GM18907 (cell line): Measurements from ENCODE around the gene HSD3B7.
A peak's percentile ranks its signal among the peaks of the same experiment; 100 is the strongest.
"Not testable (repeated sequence)": the region's sequence is repeated elsewhere in the genome, so short reads cannot be mapped to it uniquely, and the experiment has no call there.

Source experiments
- ATAC-seq: cut with Tn5 transposase; IDR thresholded peaks from one replicate; pipeline ENCODE4 v1.9.1; 2021; ENCODE audit warnings: mild to moderate bottlenecking, moderate library complexity; ENCODE audit not compliant: unreplicated experiment

The HSD3B7 gene

DNA sequence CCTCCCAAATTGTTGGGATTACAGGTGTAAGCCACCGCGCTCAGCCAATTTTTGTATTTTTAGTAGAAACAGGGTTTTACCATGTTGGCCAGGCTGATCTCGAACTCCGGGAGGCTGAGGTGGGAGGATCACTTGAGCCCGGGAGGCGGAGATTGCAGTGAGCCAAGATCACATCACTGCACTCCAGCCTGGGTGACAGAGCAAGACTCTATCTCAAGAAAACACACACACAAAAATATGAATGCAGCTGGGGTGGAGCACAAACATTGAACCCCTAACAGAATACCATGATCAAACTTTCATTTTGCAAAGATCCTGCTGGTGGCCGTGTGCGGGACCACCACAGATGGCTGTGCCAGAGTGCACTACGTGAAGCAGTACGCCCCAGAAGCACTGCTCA is 32.7 kb downstream of the HSD3B7 start:
- not testable (repeated sequence) for ATAC-seq

DNA sequence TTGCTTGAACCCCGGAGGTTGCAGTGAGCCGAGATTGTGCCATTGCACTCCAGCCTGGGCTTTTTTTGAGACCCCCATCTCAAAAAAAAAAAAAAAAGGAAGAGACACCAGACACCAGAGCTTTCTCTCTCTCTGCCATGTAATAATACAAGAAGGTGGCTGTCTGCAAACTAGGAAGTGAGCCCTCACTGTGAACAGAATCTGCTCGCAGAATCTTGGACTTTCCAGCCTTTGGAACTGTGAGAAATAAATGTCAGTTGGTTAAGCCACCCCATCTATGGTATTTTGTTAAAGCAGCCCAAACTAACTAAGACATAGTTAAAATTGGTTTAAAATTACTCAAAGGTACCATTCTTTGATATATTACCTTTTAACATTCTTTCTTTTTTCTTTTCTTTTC is 35.5 kb downstream of the HSD3B7 start:
- ATAC-seq, result no peak

DNA sequence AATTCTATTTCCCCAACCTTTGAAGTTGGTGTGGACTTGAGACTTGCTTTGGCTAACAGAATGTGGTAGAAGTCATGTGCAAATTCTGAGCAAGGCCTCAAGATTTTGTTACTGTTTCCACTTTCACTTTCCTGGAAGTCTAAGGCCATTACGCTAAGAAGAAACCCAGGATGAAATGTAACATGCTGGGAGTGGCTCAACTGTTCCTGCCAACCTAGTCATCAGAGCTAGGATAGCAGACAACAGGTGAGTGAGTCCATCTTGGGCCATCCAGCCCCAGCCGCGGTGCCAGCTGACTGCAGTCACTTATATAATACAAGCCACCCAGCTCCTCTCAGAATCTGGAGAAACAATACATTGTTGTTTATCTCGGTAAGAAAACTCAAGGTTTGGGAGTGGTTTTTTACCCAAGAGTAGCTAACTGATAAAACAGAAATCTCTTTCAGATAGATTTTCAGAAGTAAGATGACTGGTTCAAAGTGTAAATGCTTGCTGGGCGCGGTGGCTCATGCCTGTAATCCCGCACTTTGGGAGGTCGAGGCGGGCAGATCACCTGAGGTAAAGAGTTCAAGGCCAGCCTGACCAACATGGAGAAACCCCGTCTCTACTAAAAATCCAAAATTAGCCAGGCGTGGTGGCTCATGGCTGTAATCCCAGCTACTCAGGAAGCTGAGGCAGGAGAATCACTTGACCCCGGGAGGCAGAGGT is 37.7 kb downstream of the HSD3B7 start:
- no peak for ATAC-seq

DNA sequence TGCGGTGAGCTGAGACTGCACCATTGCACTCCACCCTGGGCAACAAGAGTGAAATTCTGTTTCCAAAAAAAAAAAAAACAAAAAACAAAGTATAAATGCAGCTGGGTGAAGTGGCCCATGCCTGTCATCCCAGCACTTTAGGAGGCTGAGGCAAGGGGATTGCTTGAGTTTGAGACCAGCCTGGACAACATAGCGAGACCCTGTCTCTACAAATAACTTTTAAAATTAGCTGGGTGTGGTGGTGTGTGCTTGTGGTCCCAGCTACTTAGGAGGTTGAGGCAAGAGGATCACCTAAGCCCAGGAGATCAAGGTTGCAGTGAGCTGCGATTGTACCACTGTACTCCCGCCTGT is 38.2 kb downstream of the HSD3B7 start:
- no peak for ATAC-seq

- no peak for ATAC-seq
These were observed 38.7 kb downstream of the HSD3B7 start for GRCh38 chr16:31023627-31024226.

DNA sequence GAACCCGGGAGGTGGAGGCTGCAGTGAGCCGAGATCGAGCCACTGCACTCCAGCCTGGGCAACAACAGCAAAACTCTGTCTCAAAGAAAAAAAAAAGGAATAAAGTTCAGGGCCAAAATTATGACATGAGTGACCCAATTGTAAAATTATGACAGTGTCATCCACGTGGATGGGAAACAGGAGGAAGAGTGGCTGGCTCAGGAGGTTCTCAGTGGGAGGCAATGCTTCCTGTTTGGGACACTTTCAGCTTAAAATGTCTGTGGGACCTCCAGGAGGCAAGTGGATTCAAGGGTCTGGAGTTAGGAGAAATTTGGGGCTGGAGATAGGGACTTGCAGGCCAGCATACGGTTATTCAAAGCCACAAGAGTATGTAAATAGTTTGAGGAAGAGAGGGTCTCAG is 40.3 kb downstream of the HSD3B7 start:
- no peak for ATAC-seq

GRCh38 chr16:31029272-31029671 is 44.3 kb downstream of the HSD3B7 start:
- no peak for ATAC-seq

DNA sequence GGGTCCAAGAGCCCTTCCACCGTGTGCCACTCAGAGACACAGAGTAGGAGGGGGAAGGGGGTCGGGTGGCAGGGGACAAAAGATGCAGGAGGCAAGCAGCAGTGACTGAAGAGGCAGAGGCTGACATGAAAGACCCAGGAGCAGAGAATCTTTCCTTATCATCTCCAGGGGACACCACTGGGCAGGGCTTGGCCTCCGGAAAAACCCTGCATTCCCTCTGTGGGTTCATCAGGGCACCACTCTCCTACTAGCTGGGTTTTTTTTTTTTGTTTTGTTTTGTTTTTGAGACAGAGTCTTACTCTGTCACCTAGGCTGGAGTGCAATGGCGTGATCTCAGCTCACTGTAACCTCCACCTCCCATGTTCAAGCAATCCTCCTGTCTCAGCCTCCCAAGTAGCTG is 46.3 kb downstream of the HSD3B7 start:
- ATAC-seq, result no peak

- peak; percentile 86 for ATAC-seq
These were observed 48.0 kb downstream of the HSD3B7 start, which contains the start of gene STX4 for GRCh38 chr16:31032736-31033708. Gene STX4, plus strand, starts transcription at chr16:31033558. Its CDS starts 248 bp downstream, at chr16:31033806.

GRCh38 chr16:31033709-31034492 is 48.9 kb downstream of the HSD3B7 start:
- ATAC-seq, result peak; percentile 50

GRCh38 chr16:31036691-31037090 is 51.7 kb downstream of the HSD3B7 start:
- ATAC-seq, result no peak
